Stimulated activated CD4-positive, alpha-beta T cell treated with anti-CD3 and anti-CD28 coated beads, Interleukin-15, amount 100 ng/mL, for 48 hours (primary cell): ENCODE data around the gene KCNC4.

Experiments
- DNase-seq, 2 donors: peaks; one replicate each; pipeline ENCODE4 v3.0.0-alpha.2; 2020; ENCODE audit warnings: low read depth in 2 of 2

KCNC4 gene

DNA sequence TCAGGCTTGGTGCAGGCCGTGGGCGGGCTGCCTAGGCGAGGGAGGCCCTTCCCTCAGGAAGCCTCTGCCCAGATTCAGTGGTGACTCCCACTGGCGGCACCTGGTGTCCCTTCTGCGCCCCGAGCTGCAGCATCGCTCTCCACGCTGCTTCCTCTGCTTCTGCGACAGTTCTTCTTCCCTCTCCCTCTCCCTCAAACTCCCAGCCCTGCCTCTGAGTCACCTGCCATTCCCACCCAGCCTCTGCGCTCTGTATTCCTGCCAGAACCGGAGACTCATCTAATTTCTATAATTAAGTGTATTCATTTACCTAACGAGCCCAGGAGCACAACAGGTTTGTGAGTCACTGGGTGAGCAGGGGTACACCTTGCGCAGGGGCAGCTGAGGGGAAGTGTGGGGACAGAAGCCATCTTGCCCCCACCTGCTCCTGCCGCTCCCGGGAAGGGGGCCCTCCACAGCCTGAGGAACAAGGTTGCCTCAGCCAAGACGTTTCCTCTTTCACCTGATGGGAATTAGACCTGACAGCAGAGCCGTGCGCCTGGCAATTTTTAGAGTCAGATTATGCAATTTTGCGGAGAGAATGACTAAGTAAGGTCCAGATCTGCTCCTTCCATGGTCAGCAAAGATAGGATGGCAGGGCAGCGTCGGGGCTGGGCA is 19.4 kb downstream of the KCNC4 start:
- no peak for DNase-seq

DNA sequence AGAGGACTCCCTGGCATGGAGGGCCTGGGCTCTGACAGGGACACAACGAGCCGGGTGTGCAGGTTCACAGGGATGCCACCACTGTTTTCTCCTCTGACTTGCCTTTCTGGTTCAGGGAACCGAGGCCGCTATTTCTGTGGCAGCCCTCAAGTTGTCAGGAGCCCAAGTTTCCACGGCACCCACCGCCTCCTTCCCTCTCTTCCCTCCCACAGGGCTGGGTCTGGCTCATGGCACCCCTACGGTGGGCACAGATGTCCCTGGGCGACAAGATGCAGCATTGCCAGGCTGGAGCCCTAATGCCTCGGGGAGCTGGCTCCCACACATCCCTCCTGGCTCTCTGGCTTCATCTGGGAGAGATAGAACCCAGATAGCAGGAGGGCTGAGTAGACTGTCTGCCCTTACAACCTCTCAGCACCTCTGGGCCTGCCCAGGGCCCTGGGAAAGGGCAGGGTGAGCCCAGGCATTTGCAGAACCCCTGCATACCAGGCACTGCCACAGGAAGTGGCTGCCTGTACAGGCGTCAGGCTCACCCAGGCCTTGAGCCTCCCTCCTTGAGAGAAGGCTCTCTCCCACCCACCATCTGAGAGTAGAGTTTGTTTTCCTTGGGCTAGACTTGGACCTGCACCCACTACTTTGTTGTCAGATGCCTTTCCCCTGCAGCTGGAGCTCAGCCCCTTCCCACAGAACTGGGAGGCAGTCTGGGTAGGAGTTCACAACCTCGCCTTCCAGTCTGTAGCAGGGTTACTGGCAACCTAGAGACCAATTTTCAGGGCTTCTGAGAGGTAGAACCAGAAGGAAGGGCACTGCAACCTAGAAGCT is 20.5 kb downstream of the KCNC4 start:
- DNase-seq = no peak

- DNase-seq = no peak
Observed at GRCh38 chr1:110233861-110234260, 23.7 kb downstream of the KCNC4 start.

DNA sequence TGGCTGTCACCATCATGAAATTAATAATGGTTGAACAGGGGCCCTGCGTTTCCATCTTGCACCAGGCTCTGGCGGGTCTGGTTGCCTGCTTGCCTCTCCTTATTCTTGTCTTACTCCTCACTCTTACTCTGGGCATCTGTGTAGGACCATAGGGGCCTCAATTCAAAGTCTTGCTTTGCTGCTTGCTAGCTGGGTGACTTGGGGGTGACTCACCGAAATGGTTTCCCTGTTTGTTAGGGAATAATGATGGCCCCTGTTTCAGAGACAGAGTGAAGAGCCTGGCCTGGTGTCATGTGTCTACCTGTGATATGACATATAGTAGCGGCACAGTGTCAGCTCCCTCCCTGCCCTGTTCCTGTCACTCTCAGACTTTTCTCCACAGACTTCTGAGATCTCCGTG is 24.6 kb downstream of the KCNC4 start:
- no peak for DNase-seq

DNA sequence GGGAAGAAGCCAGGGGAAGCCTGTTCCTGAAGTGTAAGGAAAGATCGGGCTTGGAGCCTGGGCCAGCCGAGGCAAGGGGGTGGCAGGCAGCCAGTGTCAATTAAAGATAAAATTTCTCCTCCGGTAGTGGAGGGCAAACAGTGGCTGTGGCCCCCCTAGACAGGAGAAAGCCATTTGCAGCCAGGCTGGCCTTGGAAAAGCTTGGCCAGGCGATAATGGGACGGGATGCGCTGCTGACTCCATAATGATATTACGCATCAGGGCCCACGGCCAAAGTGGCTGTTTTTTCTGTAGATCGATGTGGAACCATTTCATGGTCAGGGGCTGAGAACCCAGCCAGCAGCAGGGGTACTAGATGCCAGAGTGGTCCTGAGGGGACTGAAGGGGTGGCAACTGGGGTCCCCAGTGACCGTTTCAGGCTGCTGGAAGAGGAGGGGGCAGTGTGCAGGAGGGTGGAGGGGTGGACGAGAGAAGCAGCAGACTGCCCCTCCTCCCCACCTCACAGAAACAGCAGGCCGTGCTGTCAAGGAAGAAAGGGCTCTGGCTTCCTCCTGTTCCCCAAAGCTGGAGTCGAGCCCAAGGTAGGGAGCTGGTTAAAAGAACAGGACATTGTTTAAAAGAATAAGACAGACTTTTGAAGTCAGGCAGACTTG is 25.2 kb downstream of the KCNC4 start:
- DNase-seq = no peak

GRCh38 chr1:110235834-110236682 is 25.9 kb downstream of the KCNC4 start:
- DNase-seq = peak; percentile 55 to 72

DNA sequence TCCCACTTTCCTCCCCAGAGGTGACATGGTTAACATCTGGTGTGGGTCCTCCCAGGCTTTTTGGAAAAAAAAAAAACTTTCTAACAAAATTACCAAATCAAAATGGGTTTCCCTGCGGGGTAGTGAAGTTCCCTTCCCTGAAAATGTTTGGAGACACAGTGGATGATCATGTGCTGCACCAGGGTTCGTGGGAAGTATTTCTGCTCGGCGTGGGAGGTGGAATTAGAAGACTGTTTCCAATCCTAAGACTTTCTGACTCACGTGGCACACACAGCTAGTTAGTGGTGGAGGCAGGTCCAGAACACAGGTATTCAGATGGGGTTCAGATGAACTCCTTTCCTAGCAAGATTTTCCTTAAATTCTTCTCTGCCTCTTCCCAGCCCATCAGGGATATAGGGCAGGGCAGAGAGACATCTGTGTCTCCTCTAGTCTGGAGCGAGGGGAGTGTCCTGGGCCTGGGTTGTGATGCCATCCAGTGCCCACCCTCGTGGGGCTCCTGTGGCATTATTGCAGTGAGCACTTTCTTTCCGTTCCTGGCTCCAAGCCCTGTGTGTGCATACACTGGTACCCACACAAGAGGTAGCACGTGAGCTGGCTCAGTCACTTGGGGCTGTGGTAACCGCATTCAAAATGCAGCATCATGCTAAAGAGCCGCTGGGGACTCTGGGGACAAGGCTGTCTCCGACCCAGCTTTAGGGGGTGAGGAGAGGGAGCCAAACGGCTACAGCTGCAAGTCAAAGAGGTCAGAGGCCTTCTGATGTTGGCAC is 27.5 kb downstream of the KCNC4 start:
- no peak for DNase-seq

DNA sequence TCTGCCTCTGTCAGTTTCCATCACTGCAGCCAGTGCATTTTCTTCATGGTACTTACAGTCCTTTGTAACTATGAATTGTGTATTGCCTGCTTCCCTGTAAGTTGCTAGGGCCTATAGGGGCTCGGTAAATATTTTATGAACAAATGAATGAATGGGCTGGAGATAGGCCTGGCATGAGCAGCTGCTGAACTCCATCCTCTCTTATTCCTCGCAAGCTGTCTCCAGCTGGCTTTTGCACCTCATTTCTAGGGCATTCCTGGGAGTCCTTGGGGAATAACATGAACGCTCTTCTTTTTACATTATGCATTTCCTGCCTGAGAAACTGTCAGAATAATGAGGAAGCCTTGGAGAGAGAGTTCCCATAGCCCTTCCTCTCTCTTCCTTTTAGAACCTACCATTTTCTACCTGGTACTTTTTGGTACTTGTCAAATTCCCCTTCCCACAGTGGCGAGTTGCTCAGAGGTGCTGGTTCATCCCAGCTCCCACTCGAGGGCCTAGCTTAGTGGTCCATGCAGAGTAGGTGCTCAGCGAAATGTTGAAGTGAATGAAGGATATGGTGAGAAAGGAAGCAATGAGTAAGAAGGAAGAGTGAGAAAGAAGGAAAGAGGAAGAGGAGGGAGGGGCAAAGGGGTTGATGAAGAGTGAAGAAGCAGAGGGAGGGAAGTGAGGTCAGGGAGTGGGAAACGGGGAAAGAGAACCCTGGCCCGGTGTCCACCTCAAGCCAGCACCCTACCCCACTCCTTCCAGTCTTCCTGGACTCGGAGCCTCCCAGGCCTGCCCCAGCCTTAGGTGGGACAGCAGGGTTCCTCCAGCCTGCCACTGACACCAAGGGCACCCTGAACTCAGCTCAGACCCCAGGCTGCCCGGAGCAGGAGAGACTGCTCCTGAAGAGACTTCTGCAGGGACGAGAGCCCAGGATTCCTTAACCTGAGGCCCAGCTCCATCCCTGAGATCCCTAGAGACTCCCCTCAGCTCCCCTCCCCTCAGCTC is 29.6 kb downstream of the KCNC4 start:
- DNase-seq = no peak

DNA sequence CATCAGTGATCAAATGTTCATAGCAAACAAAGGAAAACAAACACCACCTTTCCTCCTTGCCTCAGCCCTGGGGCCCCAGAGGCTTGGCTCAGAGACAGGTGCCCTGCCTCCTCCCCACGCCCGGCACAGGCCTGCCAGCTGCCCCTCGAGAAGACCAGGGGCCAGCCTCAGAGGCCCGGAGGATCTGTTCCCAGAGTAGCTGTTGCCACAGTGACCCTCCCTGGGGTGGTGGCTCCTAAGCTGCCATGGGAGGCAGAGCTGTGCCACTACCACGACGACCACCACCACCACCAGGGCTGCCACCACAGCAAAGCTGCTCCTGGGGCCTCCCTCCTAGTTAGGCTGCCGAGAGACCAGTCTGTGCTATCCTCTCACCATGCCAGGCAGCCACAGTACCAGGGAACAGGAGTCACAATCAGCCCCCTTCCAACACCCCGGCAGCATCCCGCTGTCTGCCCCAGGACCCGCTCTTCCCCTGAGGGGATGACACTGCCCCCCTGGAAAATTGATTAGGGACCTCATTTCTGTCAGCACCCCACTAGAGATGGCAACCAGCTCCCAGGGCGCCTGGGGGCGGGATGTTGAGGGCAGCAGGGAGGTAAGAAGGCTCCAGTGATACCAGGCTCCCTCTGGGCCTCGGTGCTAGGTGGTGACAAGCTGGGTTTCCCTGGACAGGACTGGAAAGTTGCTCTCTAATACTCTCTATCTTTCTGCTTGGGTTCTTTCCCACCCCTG is 30.5 kb downstream of the KCNC4 start:
- DNase-seq = no peak

- no peak for DNase-seq
Observed at GRCh38 chr1:110241516-110241915, 31.4 kb downstream of the KCNC4 start.

DNA sequence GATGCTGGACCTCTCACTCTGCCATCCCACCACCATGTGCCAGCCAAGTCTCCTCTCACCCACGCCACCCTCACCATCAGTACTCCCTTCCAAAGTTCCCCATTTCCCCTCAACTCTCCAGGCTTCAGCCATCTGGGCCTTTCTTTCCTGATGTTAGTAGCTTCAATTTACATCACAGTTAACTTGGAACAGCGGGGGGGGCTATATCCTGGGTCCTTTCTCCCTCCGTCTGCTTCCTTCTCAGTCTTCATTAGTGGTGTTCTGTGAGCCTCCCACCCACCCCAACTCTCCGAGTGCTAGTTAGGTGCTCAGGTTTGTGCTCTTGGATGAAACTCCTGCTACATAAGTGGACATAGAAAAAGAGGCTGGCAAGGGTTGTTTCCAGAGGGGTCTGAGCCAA is 31.9 kb downstream of the KCNC4 start:
- no peak for DNase-seq

DNA sequence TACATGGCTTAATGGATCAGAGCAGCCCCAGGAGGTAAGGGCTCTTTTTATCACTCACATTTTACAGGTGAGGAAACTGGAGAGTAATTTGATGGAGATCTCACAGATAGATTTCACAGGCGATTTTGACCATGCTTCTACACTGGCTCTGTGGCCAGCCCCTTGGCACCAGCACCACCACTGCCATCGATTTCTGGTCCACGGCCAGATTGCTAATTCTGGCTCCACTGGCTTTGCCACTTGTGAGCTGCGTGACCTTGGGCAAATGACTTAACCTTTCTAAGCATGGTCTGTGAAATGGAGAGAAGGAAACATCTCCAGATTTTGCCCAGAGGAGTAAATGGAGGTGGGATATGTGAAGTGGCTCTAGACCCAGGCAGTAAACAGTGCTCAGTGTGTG is 32.6 kb downstream of the KCNC4 start:
- no peak for DNase-seq

- no peak for DNase-seq
Observed at GRCh38 chr1:110243146-110243545, 33.0 kb downstream of the KCNC4 start.

DNA sequence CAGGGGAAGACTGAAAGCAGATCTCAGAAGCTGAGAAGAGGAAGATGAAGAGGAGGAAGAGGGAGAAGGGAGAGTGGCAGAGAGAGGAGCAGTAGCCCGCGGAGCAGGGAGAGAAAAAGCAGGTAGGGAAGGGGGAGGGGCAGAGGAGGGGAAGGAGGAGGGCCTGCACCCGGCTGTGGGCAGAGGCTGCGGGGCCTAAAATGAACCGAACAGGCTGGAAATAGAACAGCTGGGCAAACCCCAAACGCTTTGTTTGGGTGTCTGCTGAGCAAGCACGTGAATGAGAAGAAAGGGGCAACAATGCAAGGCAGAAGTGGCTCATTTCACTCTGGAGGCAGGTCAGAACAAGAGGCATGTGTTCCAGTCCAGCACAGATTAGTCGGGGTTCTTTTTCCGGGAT is 33.5 kb downstream of the KCNC4 start:
- DNase-seq = no peak

DNA sequence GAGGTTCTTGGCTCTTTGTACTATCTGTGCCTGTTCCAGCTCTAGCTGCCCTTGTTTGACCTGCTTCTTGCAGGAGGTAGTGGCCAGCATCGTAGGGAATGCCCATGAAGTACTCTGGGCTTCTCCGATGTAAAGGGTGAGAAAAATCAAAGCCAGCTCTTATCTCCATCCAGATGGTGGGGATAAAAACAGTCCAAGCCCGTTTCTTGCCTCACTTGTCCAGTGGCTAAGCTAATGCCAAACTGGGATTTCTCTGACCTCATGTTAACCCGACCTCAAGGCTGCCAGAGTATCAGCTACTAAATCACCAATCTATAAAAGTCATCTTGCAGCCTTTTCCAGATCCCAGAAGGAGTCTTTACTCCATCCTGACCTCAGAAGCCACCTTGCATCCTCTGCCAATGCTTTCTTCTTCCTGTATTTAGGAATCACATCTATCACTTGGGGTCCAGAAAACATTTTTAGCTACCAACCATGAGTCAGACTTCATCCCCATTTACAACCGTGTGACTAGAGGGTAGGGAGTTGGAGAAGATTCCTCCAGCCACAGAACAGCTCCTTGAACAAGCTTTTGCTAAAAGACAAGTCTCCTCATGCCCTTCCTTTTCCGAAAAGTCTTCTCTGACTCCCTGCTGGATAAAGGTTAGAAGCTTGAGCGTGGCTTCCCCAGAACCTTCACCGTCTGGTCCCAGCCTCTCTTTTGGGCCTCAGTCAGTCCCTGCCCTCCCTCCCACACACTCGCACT is 35.9 kb downstream of the KCNC4 start:
- DNase-seq = no peak

- no peak for DNase-seq
Observed at GRCh38 chr1:110248746-110249145, 38.6 kb downstream of the KCNC4 start.

DNA sequence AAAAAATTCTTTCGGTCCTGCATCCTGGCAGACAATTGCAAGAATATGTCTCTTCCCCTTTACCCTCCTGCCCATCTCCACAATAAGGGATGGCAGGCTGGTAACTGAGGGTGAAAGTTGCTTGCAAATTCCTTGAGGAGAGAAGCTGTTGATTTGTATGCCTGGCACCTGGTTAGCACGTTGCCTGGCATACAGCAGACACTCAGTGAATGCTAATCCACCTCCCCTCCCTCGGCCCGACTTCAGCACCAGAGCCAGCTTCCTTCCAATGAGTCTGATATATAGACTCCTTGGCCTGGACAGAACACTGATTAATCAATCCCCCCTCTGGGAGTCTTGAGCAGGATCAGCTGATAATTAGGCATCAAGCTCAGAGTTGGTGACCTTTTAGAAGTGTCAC is 39.1 kb downstream of the KCNC4 start:
- no peak for DNase-seq

GRCh38 chr1:110250008-110250407 is 39.9 kb downstream of the KCNC4 start:
- DNase-seq = no peak

- no peak for DNase-seq
Observed at GRCh38 chr1:110250749-110251148, 40.6 kb downstream of the KCNC4 start.
